HepG2 (cell line): Measurements from ENCODE around the gene CLIC3.

Source experiments
- CHD4 ChIP-seq: fragments of 200-600 bp; sonication (generic); IDR thresholded peaks from 2 replicates; pipeline ENCODE4 v1.7.0; 2017; ENCODE audit warnings: mild to moderate bottlenecking, low read length, borderline replicate concordance
- EHMT2 ChIP-seq: fragments of 200-600 bp; sonication (generic); IDR thresholded peaks from 2 replicates; pipeline ENCODE4 v1.7.0; 2017; ENCODE audit warnings: antibody characterized with exemption, low read depth, low read length, borderline replicate concordance
- GATAD2A ChIP-seq: IDR thresholded peaks from 2 replicates; pipeline ENCODE4 v1.6.1; 2016
- MTF1 ChIP-seq: sonication (generic); formaldehyde crosslinking; IDR thresholded peaks from 2 replicates; pipeline ENCODE4 v1.5.0; 2020; ENCODE audit warnings: missing genetic modification reagents
- NCOR1 ChIP-seq: fragments of 200-600 bp; sonication (generic); IDR thresholded peaks from 2 replicates; pipeline ENCODE4 v1.7.0; 2017; ENCODE audit warnings: antibody characterized with exemption, low read length, borderline replicate concordance
- NFATC3 ChIP-seq: sonication (generic); formaldehyde crosslinking; IDR thresholded peaks from 2 replicates; pipeline ENCODE4 v1.5.1; 2020; ENCODE audit warnings: mild to moderate bottlenecking, missing genetic modification reagents
- POLR2AphosphoS5 ChIP-seq: IDR thresholded peaks from 2 replicates; pipeline ENCODE4 v1.6.1; 2012; ENCODE audit warnings: low read depth, low read length
- ZNF430 ChIP-seq: sonication (generic); formaldehyde crosslinking; IDR thresholded peaks from 2 replicates; pipeline ENCODE4 v1.9.0; 2021; ENCODE audit warnings: mild to moderate bottlenecking, missing genetic modification reagents
- ZNF501 ChIP-seq: sonication (generic); formaldehyde crosslinking; IDR thresholded peaks from 2 replicates; pipeline ENCODE4 v1.5.1; 2020; ENCODE audit warnings: mild to moderate bottlenecking, moderate library complexity, missing genetic modification reagents

- TF ChIP-seq ZNF430 (CRISPR knock-in tag) (no peak), NFATC3 (no peak), POLR2AphosphoS5 (no peak), GATAD2A (CRISPR knock-in tag) (no peak), MTF1 (CRISPR knock-in tag) (no peak), CHD4 (no peak), ZNF501 (CRISPR knock-in tag) (no peak), NCOR1 (no peak), EHMT2 (no peak)
These were observed 24.0 kb downstream of the CLIC3 start for GRCh38 chr9:136972335-136972734.
